B cell (primary cell): ENCODE measurements around the gene FRMPD4. TPM values are rescaled to one million over a fixed set of nuclear protein-coding genes. Genes with fewer than 3 reads are reported as not detected.

ENCODE experiments used
- ATAC-seq: fragments of 200-7000 bp; cut with Tn5 transposase; one replicate; pipeline ENCODE4 v1.10.0; 2021; ENCODE audit warnings: low read depth, mild to moderate bottlenecking, moderate number of reproducible peaks, moderate library complexity
- CTCF ChIA-PET: fragments of 350-600 bp; sonication (Branson Sonifier 250); formaldehyde crosslinking; loops from one replicate; lab custom pipeline; 2021; ENCODE audit warnings: antibody characterized with exemption, inconsistent platforms; lab: Charles Lee
- POLR2A ChIA-PET: fragments of 350-600 bp; sonication (Branson Sonifier 250); formaldehyde crosslinking; loops from one replicate; lab custom pipeline; 2021; ENCODE audit warnings: antibody characterized with exemption; lab: Charles Lee
- DNase-seq: peaks from one replicate; pipeline ENCODE4 v3.0.0; 2013
- H2AFZ ChIP-seq: 2 replicates; pipeline ENCODE4 v1.6.1; 2012; ENCODE audit warnings: mild to moderate bottlenecking, low read depth, low read length; ENCODE audit not compliant: insufficient read depth, poor library complexity, severe bottlenecking
- H3K27ac ChIP-seq, 2 donors: 1 replicate in 1 of 2; 2 replicates in 1 of 2; pipeline ENCODE4 v1.5.1; 2012 to 2013; ENCODE audit warnings: low read length in 2 of 2, mild to moderate bottlenecking in 2 of 2, moderate library complexity in 1 of 2
- H3K27me3 ChIP-seq, 4 experiments: fragments of 200-600 bp in 1 of 4; sonication (generic) in 1 of 4; replicated peaks in 1 of 4; 1 replicate in 2 of 4; 2 replicates in 2 of 4; pipeline versions ENCODE4 v1.6.1 to v1.7.0; 2013 to 2016; ENCODE audit warnings: low read length in 3 of 4, mild to moderate bottlenecking in 2 of 4, mixed read lengths in 1 of 4, moderate library complexity in 1 of 4; ENCODE audit not compliant: insufficient read depth in 4 of 4, control insufficient read depth in 3 of 4; ENCODE audit errors: control extremely low read depth in 1 of 4
- H3K36me3 ChIP-seq, 2 experiments: replicated peaks in 1 of 2; 1 replicate in 1 of 2; 2 replicates in 1 of 2; pipeline versions ENCODE4 v1.6.1 to v1.7.1; 2013; ENCODE audit warnings: low read length in 1 of 2; ENCODE audit not compliant: insufficient read depth in 2 of 2, control insufficient read depth in 1 of 2; ENCODE audit errors: control extremely low read depth in 1 of 2, extremely low read depth in 1 of 2
- H3K4me1 ChIP-seq, 2 donors: fragments of 200-600 bp in 1 of 2; sonication (generic) in 1 of 2; 1 replicate in 1 of 2; 2 replicates in 1 of 2; pipeline versions ENCODE4 v1.5.1 to v1.6.1; 2013 to 2017; ENCODE audit warnings: low read length in 2 of 2; ENCODE audit not compliant: control insufficient read depth in 2 of 2, insufficient read depth in 2 of 2
- H3K4me2 ChIP-seq: replicated peaks from 2 replicates; pipeline ENCODE3; 2012; ENCODE audit warnings: mild to moderate bottlenecking, low read depth, low read length; ENCODE audit not compliant: poor library complexity, severe bottlenecking
- H3K4me3 ChIP-seq, 5 experiments: fragments of 200-600 bp in 1 of 5; sonication (generic) in 1 of 5; 1 replicate in 3 of 5; 2 replicates in 2 of 5; pipeline versions ENCODE4 v1.5.1 to v1.7.0; 2011 to 2016; ENCODE audit warnings: low read length in 4 of 5, mild to moderate bottlenecking in 4 of 5, low read depth in 2 of 5, control low read depth in 1 of 5, moderate library complexity in 1 of 5; ENCODE audit not compliant: insufficient read depth in 1 of 5; ENCODE audit errors: control extremely low read depth in 1 of 5, extremely low read depth in 1 of 5
- H3K79me2 ChIP-seq: fragments of 200-600 bp; sonication (generic); one replicate; pipeline ENCODE4 v1.6.0; 2016; ENCODE audit warnings: low read length; ENCODE audit not compliant: control insufficient read depth, insufficient read depth
- H3K9ac ChIP-seq: fragments of 200-600 bp; sonication (generic); 2 replicates; pipeline ENCODE4 v1.6.1; 2017; ENCODE audit warnings: mild to moderate bottlenecking, low read length, moderate library complexity
- H3K9me3 ChIP-seq, 3 donors: one replicate each; pipeline versions ENCODE4 v1.6.1 to v1.7.1; 2013; ENCODE audit warnings: low read length in 2 of 3; ENCODE audit not compliant: control insufficient read depth in 2 of 3, insufficient read depth in 1 of 3; ENCODE audit errors: control extremely low read depth in 1 of 3
- H4K20me1 ChIP-seq: 2 replicates; pipeline ENCODE4 v1.6.0; 2012; ENCODE audit warnings: mild to moderate bottlenecking, low read length; ENCODE audit not compliant: insufficient read depth, control insufficient read depth, poor library complexity, severe bottlenecking
- H3K27ac Mint-ChIP-seq: one replicate; pipeline ENCODE4 v1.8.0; 2021; ENCODE audit warnings: mixed read lengths
- H3K27me3 Mint-ChIP-seq: one replicate; pipeline ENCODE4 v1.8.0; 2021; ENCODE audit warnings: mixed read lengths
- H3K4me1 Mint-ChIP-seq: one replicate; pipeline ENCODE4 v1.8.0; 2021; ENCODE audit warnings: mixed read lengths
- H3K4me3 Mint-ChIP-seq: one replicate; pipeline ENCODE4 v1.8.0; 2021; ENCODE audit warnings: mixed read lengths
- H3K9me3 Mint-ChIP-seq: one replicate; pipeline ENCODE4 v1.8.0; 2022; ENCODE audit warnings: mixed read lengths; ENCODE audit not compliant: insufficient read depth
- CTCF ChIP-seq: fragments of 200-600 bp; IDR thresholded peaks from one replicate; pipeline ENCODE4 v1.8.0; 2022; ENCODE audit warnings: antibody characterized with exemption, mild to moderate bottlenecking
- EZH2 ChIP-seq: IDR thresholded peaks from 2 replicates; pipeline ENCODE4 v1.6.1; 2012; ENCODE audit warnings: borderline replicate concordance, low read depth, mild to moderate bottlenecking, moderate library complexity, low read length; ENCODE audit not compliant: insufficient read depth, poor library complexity, severe bottlenecking
- WGBS: methylation state at CpG from one replicate; pipeline ENCODE4 v1.1.5; 2013; ENCODE audit warnings: missing lambda C conversion rate; ENCODE audit not compliant: insufficient coverage; 5-methylcytosine and 5-hydroxymethylcytosine counted together
- intact Hi-C: fragments of 100-400 bp; cut with micrococcal nuclease; formaldehyde crosslinking; loops from one replicate; pipeline ENCODE4 v1.10.0; 2022
- polyA plus RNA-seq: library from polyadenylated mRNA; depleted of rRNA; stranded (reverse); fragments of >200 nt; gene quantifications from 2 replicates; pipeline ENCODE4 v1.2.3, GENCODE V29; 2012
- total RNA-seq, 2 donors: library from RNA; stranded (reverse); fragments of 120-200 nt in 1 of 2; gene quantifications; 1 replicate in 1 of 2; 2 replicates in 1 of 2; pipeline versions ENCODE4 v1.2.3 to v1.2.4, GENCODE V29; 2013 to 2022

FRMPD4 gene
- total and polyA plus RNA-seq, 2 donors (not counting 1 experiment from before 2014, with no cell fraction given): not detected

- Mint-ChIP-seq H3K4me1 (no peaks in the 10 kb centered on the region), H3K4me3 (no peak overlapping the region), H3K9me3 (no peaks in the 10 kb centered on the region), H3K27ac (no peak overlapping the region), H3K27me3 (peaks cover 11% of the 10 kb centered on the region)
- 100% methylated on average over 2 of the region's 7 CpGs for WGBS
- no peaks in the 10 kb centered on the region for H3K79me2 ChIP-seq
- ChIA-PET POLR2A (no interaction called here), CTCF (no interaction called here)
- ATAC-seq (no peak), DNase-seq (no peak)
- no peak overlapping the region for H3K4me3 ChIP-seq
- no peak overlapping the region for H3K4me2 ChIP-seq
- intact Hi-C loops: no loop called here
- no peak overlapping the region for H3K9ac ChIP-seq
- H2AFZ ChIP-seq: no peak overlapping the region
- no peaks in the 10 kb centered on the region for H3K27me3 ChIP-seq
- H3K4me1 ChIP-seq: no peaks in the 10 kb centered on the region
- peaks cover 0 to 5% (median 0%) of the 10 kb centered on the region in 3 donors for H3K9me3 ChIP-seq
- no peaks in the 10 kb centered on the region for H4K20me1 ChIP-seq
- TF ChIP-seq EZH2: no peak
- TF ChIP-seq CTCF: no peak
- no peak overlapping the region for H3K27ac ChIP-seq
- no peaks in the 10 kb centered on the region for H3K36me3 ChIP-seq
Observed at GRCh38 chrX:12681047-12681446, 542.8 kb downstream of the FRMPD4 start.

GRCh38 chrX:12685541-12685940 is 547.3 kb downstream of the FRMPD4 start:
- no peak overlapping the region for H3K4me3 Mint-ChIP-seq

More at GRCh38 chrX:12685541-12685940, 547.3 kb downstream of the FRMPD4 start:
- no peak for TF ChIP-seq CTCF
- no peak for TF ChIP-seq EZH2
- no peaks in the 10 kb centered on the region for H3K79me2 ChIP-seq
- intact Hi-C loops: no loop called here
- ChIA-PET CTCF (no interaction called here), POLR2A (no interaction called here)
- peaks cover 0 to 2% (median under 1%) of the 10 kb centered on the region in 4 experiments for H3K27me3 ChIP-seq
- no peak overlapping the region for H3K9ac ChIP-seq
- no peaks in the 10 kb centered on the region for H3K9me3 ChIP-seq
- no peaks in the 10 kb centered on the region for H3K4me1 ChIP-seq
- H4K20me1 ChIP-seq: no peaks in the 10 kb centered on the region
- H3K4me1 Mint-ChIP-seq: no peaks in the 10 kb centered on the region
- DNase-seq (no peak), ATAC-seq (no peak)
- no peak overlapping the region for H3K4me2 ChIP-seq
- no peaks in the 10 kb centered on the region for H3K9me3 Mint-ChIP-seq
- H2AFZ ChIP-seq: no peak overlapping the region
- H3K36me3 ChIP-seq: no peaks in the 10 kb centered on the region
- no peak overlapping the region for H3K4me3 ChIP-seq
- no peak overlapping the region for H3K27ac Mint-ChIP-seq
- peaks cover 11% of the 10 kb centered on the region for H3K27me3 Mint-ChIP-seq
- no peak overlapping the region for H3K27ac ChIP-seq
- no CpG with 5 or more reads among the region's 2 CpGs for WGBS
